Subcutaneous adipose tissue (tissue), 4 donors: ENCODE measurements around the gene FBXL22. TPM values are rescaled to one million over a fixed set of nuclear protein-coding genes. Genes with fewer than 3 reads are reported as not detected.

Experiments used
- CTCF ChIP-seq: fragments of 450-650 bp; IDR thresholded peaks from one replicate; pipeline ENCODE4 v1.5.1; 2016; ENCODE audit warnings: low read depth, mild to moderate bottlenecking, control low read depth, antibody characterized with exemption, moderate library complexity
- total RNA-seq, 4 donors: library from RNA; depleted of rRNA; stranded (reverse); fragments of >200 nt; gene quantifications; one replicate each; pipeline ENCODE4 v1.1.0, GENCODE V29; 2016

Gene FBXL22
- total RNA-seq, 4 donors from 2014 or later, result 0.22 to 1.7 TPM; not detected in 2

- TF ChIP-seq CTCF, result no peak
Measured at GRCh38 chr15:63615935-63616334, 18.7 kb downstream of the FBXL22 start.

GRCh38 chr15:63623232-63623969 is 26.2 kb downstream of the FBXL22 start:
- TF ChIP-seq CTCF, result no peak

- no peak for TF ChIP-seq CTCF
Measured at GRCh38 chr15:63626955-63627354, 29.8 kb downstream of the FBXL22 start.

- no peak for TF ChIP-seq CTCF
Measured at GRCh38 chr15:63628123-63628822, 31.1 kb downstream of the FBXL22 start.

GRCh38 chr15:63630036-63630751 is 33.0 kb downstream of the FBXL22 start:
- TF ChIP-seq CTCF, result no peak

GRCh38 chr15:63633312-63633711 is 36.1 kb downstream of the FBXL22 start:
- no peak for TF ChIP-seq CTCF

- no peak for TF ChIP-seq CTCF
Measured at GRCh38 chr15:63634154-63634553, 37.0 kb downstream of the FBXL22 start.
